Measurements from ENCODE around the gene PFN1. TPM values are rescaled to one million over a fixed set of nuclear protein-coding genes. Genes with fewer than 3 reads are reported as not detected.

Gene PFN1
- total and polyA plus RNA-seq, 9 of the 15 experiments (the other 6 are each of a cell fraction or from before 2014, with no cell fraction given), result 60.5 to 1,479 (median 456) TPM

DNA sequence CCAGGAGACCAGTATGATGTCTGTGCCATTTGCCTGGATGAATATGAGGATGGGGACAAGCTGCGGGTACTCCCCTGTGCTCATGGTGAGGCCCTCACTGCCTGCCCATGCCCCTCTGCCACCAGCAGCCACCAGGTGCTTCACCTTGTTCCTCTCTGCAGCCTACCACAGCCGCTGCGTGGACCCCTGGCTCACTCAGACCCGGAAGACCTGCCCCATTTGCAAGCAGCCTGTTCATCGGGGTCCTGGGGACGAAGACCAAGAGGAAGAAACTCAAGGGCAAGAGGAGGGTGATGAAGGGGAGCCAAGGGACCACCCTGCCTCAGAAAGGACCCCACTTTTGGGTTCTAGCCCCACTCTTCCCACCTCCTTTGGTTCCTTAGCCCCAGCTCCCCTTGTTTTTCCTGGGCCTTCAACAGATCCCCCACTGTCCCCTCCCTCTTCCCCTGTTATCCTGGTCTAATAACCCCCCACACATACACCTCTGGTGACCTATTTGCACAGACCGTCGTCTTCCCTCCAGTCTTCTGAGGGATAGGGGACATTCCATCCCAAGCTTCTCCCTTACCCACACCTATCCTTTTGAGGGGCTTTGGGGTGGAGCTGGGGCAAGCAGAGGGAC, 3.7 kb downstream of the PFN1 start (continued):
- TF ChIP-seq POLR2G (IDR thresholded peaks at IDR 0.05; ENCODE audit: low read depth, low read length), result peak; percentile 79
- TF ChIP-seq ZBTB7A (IDR thresholded peaks at IDR 0.05; ENCODE audit: borderline replicate concordance, control insufficient read depth, low read depth, low read length), result peak; percentile 33; the same call in 1 of the 2 replicates

DNA sequence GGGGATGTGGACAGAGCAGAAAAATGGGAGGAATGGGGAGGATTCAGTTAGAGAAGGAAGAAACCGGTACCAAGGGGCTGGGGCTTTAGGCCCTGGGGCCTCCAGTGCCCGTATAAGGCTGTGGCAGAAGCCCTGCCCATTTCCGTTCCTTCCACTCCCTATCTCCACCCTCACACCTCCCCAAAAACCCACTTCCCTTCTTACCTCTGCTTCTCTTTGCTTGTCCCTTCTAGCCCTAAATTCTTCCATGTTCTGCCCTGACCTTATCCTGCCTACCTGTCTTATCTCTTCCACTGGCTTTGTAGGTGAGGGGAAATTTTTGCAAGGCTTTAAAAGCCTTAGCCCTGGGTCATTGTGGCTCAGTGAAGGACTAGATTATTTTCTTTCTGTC, 4.2 kb downstream of the PFN1 start:
- Histone ChIP-seq H3K9ac (ENCODE audit: insufficient read depth in 1 of 2, low read depth in 2 of 2, low read length in 2 of 2) (peak overlapping the region in 1 of 2 experiments; percentile 73; a peak in 1 of 4 replicates), H3K4me3 (no peak overlapping the region), H3K27ac (ENCODE audit: extremely low read depth, low read depth, low read length) (peak overlapping the region; percentile 79; the same call in 2 of the 3 replicates), H4K20me1 (replicated peaks; ENCODE audit: control insufficient read depth, insufficient read depth, low read length) (peaks cover 22% of the 10 kb centered on the region), H3K9me3 (replicated peaks; ENCODE audit: control insufficient read depth, insufficient read depth, low read depth, low read length) (no peaks in the 10 kb centered on the region), H3K4me1 (replicated peaks in 1 of 2; ENCODE audit: control insufficient read depth in 2 of 2, insufficient read depth in 2 of 2, low read length in 2 of 2) (peaks cover 20 to 26% of the 10 kb centered on the region in 2 experiments; a peak in 4 of 5 replicates), H3K4me2 (ENCODE audit: insufficient read depth, low read length) (no peak overlapping the region), H3K36me3 (ENCODE audit: control insufficient read depth, insufficient read depth, low read length) (peaks cover 65% of the 10 kb centered on the region), H3K79me2 (ENCODE audit: control insufficient read depth, insufficient read depth, low read length) (peaks cover 85% of the 10 kb centered on the region), H3K27me3 (ENCODE audit: control insufficient read depth in 2 of 2, insufficient read depth in 2 of 2, low read length in 2 of 2) (no peaks in the 10 kb centered on the region), H3K9me1 (ENCODE audit: control insufficient read depth, insufficient read depth, low read length) (no peaks in the 10 kb centered on the region), H2AFZ (ENCODE audit: low read depth, low read length) (no peak overlapping the region)
- ChIA-PET CTCF (ENCODE audit: low intra/inter-chr PET ratio) (no interaction called here), POLR2A (interaction anchor here (0.6 to 1.6 kb wide), 4 partner anchors 13 to 53 kb away, joined by 3 read pairs; partner anchors contain the start of genes INCA1 and KIF1C)
- DNase-seq (ENCODE audit: extremely low read depth in 1 of 4, low spot score in 3 of 4) (no peak), FAIRE-seq (no peak), ATAC-seq (no peak)
- no TSS peak for BruUV-seq (replicated peaks)
- in situ Hi-C loops (cut with MboI) (no loop called here), intact Hi-C loops (cut with micrococcal nuclease) (no loop called here)
- 52% methylated on average over 3 of the region's 3 CpGs for WGBS (ENCODE audit: insufficient coverage, low coverage, missing lambda C conversion rate)
- TF ChIP-seq, protein P1, sequence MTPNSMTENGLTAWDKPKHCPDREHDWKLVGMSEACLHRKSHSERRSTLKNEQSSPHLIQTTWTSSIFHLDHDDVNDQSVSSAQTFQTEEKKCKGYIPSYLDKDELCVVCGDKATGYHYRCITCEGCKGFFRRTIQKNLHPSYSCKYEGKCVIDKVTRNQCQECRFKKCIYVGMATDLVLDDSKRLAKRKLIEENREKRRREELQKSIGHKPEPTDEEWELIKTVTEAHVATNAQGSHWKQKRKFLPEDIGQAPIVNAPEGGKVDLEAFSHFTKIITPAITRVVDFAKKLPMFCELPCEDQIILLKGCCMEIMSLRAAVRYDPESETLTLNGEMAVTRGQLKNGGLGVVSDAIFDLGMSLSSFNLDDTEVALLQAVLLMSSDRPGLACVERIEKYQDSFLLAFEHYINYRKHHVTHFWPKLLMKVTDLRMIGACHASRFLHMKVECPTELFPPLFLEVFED (CRISPR knock-in tag; conservative IDR thresholded peaks at IDR 0.05), result peak; percentile 89; the same call in 1 of the 2 replicates
- TF ChIP-seq NFXL1 (CRISPR knock-in tag; IDR thresholded peaks at IDR 0.05), result 0 out of 2 replicates have a peak, but pooled peaks have one; percentile 33
- no peak for TF ChIP-seq GATA2 (CRISPR knock-in tag; IDR thresholded peaks at IDR 0.05)
- no peak for TF ChIP-seq HDAC3 (IDR thresholded peaks at IDR 0.05; ENCODE audit: borderline replicate concordance, partially characterized antibody)
- TF ChIP-seq ZNF165 (CRISPR knock-in tag; IDR thresholded peaks at IDR 0.05; ENCODE audit: borderline replicate concordance), result no peak
- TF ChIP-seq, protein P2, sequence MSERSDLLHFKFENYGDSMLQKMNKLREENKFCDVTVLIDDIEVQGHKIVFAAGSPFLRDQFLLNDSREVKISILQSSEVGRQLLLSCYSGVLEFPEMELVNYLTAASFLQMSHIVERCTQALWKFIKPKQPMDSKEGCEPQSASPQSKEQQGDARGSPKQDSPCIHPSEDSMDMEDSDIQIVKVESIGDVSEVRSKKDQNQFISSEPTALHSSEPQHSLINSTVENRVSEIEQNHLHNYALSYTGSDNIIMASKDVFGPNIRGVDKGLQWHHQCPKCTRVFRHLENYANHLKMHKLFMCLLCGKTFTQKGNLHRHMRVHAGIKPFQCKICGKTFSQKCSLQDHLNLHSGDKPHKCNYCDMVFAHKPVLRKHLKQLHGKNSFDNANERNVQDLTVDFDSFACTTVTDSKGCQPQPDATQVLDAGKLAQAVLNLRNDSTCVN (CRISPR knock-in tag; IDR thresholded peaks at IDR 0.05), result peak; percentile 82; the same call in 1 of the 2 replicates
- no peak for TF ChIP-seq ZKSCAN1 (IDR thresholded peaks at IDR 0.05; ENCODE audit: low read depth, low read length)
- no peak for TF ChIP-seq SIX5 (IDR thresholded peaks at IDR 0.05; ENCODE audit: borderline replicate concordance in 1 of 2, insufficient read depth in 1 of 2, low read depth in 1 of 2, low read length in 2 of 2)
- TF ChIP-seq RBFOX2 (IDR thresholded peaks at IDR 0.05; ENCODE audit: low read depth, low read length), result peak; percentile 60
- peak; percentile 43; the same call in 1 of the 2 replicates for TF ChIP-seq ELF4 (CRISPR knock-in tag; IDR thresholded peaks at IDR 0.05)
- TF ChIP-seq, protein P3, sequence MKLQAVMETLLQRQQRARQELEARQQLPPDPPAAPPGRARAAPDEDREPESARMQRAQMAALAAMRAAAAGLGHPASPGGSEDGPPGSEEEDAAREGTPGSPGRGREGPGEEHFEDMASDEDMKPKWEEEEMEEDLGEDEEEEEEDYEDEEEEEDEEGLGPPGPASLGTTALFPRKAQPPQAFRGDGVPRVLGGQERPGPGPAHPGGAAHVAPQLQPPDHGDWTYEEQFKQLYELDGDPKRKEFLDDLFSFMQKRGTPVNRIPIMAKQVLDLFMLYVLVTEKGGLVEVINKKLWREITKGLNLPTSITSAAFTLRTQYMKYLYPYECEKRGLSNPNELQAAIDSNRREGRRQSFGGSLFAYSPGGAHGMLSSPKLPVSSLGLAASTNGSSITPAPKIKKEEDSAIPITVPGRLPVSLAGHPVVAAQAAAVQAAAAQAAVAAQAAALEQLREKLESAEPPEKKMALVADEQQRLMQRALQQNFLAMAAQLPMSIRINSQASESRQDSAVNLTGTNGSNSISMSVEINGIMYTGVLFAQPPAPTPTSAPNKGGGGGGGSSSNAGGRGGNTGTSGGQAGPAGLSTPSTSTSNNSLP (IDR thresholded peaks at IDR 0.05; ENCODE audit: borderline replicate concordance, low read depth, low read length), result no peak
- no peak for TF ChIP-seq SNRNP70 (optimal IDR thresholded peaks at IDR 0.05; ENCODE audit: low read depth, low read length)
